Activated CD8-positive, alpha-beta memory T cell treated with anti-CD3 and anti-CD28 coated beads, Interleukin-2, amount 10 ng/mL, durations not matched to agents 7 days and 5 days (primary cell): Measurements from ENCODE around the gene FAM237A. TPM values are rescaled to one million over a fixed set of nuclear protein-coding genes. Genes with fewer than 3 reads are reported as not detected.

Experiments
- total RNA-seq, 2 experiments: library from RNA; stranded (reverse); gene quantifications; one replicate each; pipeline ENCODE4 v1.2.3, GENCODE V29; 2021

Gene FAM237A
- total RNA-seq, 2 experiments from 2014 or later, result not detected

Other genes with a start within 250 kb of the FAM237A start
- under 1 TPM; 0.28 to 0.32 TPM for gene ADAM23, start 199.0 kb upstream of the FAM237A start, total RNA-seq
- not detected for gene DYTN, start 75.9 kb downstream of the FAM237A start, total RNA-seq
- gene MDH1B, start 122.8 kb downstream of the FAM237A start, total RNA-seq, result under 1 TPM; 0.23 to 0.32 TPM
- gene FASTKD2, start 123.1 kb downstream of the FAM237A start, total RNA-seq, result 10 to 100 TPM; 18.8 to 23.9 TPM